NK-92 (cell line): ENCODE measurements around the gene GDNF.
"Not testable (repeated sequence)": the region's sequence is repeated elsewhere in the genome, so short reads cannot be mapped to it uniquely, and the experiment has no call there.

ENCODE experiments used
- DNase-seq: peaks from one replicate; lab custom pipeline; 2025; ENCODE audit not compliant: unreplicated experiment; lab: John Stamatoyannopoulos, UW

The GDNF gene

DNA sequence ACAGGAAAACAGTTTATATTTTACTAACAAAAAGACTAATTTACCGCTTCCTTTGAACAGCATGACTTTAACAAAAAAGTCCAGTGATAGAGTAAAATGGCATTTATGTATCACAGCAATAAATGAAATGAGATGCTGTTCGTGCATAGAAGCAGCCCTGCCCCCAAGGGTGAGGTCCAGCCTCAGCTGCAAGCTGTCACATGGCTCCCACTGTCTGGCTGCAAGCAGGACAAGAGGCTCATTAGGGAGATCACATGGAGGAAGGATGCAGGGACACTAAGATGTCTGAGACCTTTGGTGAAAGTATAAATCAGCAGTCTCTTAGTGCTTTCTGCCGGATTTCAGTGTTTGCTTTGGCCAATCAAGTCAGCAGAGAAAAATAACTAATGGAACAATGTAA, 23.0 kb downstream of the GDNF start:
- no peak for DNase-seq

DNA sequence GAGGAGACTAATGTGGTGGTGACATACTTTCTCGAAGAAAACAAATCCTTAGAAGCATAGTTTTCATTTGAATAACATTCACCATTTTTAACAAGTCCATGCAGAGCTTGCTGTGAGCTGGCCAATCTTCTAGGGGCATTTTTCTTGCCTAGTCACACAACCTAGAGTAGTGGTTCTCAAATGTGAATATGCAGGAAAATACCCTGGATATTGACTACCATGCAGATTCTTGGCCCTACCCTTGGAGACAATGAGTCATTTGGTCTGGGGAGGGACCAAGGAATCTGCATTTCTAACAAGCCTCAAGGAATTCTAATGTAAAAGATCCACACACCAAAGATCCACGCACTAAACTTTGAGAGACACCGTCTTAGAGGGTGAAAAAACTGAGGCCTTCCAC, 23.5 kb downstream of the GDNF start:
- DNase-seq = no peak

DNA sequence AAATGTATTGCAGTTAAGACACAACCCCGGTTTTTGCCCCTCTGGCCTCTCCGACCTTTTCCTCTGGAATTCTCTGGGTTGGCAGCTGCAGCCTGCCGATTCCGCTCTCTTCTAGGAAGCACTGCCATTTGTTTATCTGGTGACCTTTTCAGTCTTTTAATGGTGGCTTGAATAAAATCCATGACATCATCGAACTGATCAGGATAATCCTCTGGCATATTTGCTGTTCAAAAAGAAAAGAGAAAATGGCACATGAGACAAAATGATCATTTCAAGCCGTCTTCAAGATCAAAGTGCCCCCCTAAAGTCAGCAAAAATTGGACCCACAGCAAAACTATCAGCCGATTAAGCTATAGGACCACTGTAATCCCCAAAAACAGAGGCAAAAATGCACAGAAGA, 23.9 kb downstream of the GDNF start:
- DNase-seq = no peak

DNA sequence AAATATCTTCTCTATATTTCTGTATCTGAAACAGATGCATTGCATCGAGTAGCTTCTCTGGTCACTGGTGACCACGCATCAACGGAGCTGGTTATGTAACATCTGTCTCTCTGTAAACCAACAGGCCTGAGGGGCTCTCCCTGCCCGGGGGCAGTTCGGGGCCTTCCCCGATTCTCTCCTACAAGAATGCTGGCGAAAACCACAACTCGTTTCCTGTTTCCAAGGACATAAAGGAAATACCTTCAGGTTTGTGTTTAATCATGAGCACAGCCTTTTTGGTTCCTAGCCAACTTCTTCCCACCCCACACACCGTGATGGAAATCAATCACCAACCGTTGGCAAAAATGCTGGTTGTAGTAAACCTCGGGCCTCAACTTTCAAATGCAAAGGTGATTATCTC, 25.1 kb downstream of the GDNF start:
- DNase-seq = no peak

DNA sequence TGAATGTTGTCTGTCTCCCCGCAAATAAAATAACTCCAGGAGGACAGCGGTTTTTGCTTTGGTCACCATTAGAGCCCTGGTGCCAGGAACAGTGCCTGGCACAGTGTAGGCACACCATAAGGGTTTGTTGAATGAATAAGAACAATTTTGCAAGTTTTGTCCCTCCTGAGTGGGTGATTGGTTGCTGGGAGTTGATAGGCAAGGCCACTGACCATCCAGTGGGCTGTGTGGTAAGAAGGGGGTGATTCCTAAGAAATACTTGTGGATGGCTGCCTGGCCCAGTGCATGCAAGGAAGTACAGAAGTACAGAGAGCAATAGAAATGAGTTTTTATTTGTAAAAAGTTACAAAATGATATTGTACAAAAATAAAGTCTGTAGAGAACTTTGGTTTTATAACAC, 27.5 kb downstream of the GDNF start:
- DNase-seq = no peak

DNA sequence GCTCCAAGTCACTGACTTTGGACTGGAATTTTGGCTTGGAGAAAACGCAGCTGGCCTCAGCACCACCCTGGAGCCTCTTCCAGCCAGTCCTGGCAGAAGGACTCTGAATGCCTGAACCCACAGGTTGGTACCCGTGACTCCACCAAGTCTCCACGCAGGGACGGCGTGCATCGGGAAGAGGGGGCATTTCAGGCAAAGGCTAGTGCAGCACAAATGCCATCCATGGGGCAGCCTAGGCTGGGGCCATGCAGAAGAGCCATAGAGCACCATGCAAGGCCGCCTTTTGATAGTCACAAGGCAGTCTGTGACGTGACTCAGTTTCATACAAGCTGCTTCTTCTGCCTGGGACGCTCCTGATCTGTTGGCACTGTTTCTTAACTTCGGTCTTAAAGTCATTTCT, 28.0 kb downstream of the GDNF start:
- no peak for DNase-seq

DNA sequence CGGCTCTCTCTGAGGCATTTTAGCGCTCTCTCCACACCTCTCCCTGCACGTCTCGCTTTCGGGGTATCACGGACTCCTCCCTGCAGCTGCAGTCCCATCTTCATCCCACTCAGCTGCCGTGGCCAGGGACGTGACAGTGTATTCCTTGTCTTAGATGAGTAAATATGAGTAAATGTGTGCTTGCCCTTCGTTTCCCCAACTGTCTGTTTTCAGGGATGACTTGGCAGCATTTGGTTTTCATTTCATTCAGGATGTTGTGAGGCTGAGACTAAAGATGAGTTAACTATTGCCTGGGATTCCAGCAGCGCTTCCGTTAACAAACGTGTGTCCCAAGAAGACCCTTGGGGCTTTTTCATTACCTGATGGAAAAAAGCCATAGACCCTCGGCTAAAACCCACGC, 29.5 kb downstream of the GDNF start:
- no peak for DNase-seq

DNA sequence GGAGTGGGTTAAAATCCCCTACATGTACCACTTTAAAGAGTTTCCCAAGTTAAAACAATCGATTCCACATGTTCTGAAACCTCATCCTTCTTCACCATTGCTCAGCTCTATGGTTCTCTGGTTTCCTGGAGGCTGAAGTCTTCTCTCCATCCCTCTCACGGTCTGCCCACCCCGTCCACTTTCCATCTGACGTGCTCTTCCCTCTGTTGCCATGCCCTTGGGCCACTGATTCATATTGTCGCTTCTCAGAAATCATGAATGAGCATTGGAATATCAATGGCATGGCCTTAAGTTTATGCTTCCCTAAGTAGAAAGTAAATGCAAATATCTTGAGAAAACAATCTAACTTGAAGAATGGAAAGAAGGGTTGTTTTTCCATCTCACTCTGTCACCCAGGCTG, 30.9 kb downstream of the GDNF start:
- no peak for DNase-seq

DNA sequence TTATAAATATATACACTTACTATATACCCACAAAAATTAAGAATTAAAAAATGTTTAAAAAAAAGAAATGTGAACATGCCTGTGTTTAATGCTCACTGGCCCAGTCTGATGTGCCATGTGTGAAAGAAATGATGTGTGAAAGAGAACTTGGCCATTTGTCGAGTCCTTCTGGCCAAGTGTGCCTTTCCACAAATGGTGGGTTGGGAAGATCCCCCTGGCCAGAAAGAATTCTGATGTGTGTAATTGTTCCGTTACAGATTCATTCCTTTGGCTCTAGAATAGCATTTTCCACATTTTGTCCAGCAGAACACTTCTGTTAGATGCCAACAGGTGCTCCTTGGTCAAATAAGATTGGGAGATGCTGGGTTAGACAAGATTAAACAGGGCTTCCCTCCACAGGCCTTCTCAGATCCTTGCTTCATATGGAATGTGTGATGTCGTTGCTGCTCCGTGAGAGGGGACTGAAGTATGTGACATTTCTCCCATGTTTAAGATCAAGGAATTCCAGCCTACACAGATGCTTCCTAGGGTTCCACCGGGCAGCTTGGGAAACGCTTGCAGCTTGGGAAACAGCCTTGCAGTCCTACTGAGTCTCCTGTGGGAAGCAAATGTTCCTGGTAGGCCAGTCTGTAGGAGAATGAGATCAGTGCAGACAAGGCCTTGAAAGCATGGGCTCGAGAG, 32.1 kb downstream of the GDNF start:
- no peak for DNase-seq

DNA sequence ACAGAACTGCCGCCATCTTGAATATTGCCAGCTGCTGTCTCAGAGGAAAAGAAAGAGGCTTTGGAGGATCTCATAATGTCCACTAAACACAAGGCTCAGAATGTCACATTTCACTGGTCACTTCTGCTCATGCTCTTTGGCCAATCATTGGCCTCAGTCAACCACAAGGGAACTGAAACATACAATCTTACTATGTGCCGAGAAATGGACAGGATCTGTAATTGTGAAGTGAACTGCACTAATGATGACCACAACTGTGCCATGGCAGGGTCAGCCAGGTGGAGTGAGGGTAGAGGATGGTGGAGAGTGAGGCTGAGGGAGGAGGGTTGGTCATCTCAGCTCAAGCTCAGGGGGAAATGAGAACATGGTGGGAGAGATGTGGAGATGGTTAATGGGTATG, 32.8 kb downstream of the GDNF start:
- no peak for DNase-seq

DNA sequence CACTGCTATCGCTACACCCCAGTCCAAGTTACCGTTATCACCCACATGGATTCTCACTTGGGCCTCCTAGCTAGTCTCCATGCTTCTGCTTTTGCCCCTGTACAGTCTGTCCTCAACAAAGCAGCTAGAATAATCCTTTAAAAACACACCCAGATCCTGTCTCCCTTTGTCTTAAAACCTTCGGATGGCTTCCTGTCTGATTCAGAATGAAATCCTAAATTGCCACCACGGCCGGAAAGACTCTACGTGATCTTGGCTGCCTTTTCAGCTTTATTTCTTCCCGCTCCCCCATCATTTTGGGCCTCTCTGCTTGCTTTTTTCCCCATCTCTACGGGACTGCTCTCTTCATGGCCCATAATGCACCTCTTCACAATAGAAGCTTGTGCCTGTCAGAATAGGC, 33.4 kb downstream of the GDNF start:
- no peak for DNase-seq

DNA sequence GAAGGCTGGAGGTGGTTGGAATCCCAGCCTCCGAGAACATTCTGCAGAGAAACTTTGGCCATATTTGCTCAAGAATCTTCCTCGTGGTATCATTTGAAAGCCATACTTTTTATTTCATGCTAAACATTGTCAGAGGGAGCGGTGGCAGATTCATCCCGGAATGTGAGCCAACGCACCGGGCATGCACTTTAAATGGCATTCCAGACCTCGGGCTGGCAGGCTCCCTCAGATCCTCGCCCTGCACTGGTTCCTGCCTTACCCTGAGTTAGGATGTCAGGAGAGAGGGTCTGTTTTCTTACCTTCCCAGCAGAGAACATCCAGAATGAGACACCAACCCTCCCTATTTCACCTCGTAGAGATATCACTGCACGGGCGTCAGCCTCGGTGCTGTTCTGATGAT, 33.8 kb downstream of the GDNF start:
- DNase-seq = no peak

DNA sequence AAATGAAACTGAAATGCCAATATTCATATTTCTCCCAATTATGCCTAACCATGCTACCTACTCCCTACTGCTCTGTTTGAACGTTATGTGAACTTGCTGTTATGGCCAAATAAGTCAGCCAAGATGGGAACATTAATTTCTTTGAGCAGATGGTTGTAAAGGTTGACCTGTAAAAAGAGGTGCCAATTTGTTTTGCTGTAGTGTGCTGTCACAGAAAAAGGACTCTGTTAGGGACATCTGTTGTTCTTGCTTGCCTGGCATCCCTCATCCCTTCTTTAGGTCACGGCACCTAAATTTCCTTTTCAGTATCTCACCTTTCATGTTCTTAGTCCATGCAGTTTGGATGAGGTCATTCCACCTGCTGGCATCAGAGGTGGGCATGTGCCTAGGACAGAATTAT, 35.4 kb downstream of the GDNF start:
- no peak for DNase-seq

DNA sequence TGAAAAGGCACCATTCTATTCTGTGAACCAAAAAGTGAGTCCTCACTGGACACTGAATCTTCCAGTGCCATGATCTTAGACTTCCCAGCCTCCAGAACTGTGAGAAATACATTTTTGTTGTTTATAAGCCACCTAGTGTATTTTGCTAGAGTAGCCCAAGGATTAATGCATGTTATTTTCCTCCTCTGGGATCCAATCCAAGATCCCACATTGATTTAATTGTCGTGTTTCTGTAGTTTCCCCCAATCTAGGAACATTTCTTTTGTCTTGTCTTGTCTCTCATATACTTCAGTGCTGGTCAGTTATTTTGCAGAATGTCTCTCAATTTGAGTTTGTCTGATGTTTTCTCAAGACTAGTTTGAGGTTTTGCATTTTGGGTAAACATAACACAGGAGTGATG, 36.4 kb downstream of the GDNF start:
- DNase-seq = no peak

DNA sequence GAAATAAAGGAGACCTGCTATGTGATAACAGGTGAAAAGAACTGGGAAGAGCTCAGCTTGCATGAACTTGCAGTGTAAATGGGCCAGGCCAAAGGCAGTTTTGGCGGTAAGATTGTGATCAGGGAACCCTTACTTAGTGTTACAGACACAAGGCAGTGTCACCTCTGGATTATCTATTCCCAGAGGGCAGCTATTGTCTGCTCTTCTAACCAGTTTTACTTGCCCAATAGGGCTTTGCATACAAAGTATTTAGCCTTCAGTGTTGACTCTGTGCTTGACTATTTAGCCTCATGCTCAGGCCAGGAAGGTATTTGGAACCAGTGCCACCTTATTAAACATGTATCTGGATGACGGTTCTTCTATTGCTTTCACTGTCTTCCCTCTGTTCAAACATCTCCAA, 38.3 kb downstream of the GDNF start:
- no peak for DNase-seq

DNA sequence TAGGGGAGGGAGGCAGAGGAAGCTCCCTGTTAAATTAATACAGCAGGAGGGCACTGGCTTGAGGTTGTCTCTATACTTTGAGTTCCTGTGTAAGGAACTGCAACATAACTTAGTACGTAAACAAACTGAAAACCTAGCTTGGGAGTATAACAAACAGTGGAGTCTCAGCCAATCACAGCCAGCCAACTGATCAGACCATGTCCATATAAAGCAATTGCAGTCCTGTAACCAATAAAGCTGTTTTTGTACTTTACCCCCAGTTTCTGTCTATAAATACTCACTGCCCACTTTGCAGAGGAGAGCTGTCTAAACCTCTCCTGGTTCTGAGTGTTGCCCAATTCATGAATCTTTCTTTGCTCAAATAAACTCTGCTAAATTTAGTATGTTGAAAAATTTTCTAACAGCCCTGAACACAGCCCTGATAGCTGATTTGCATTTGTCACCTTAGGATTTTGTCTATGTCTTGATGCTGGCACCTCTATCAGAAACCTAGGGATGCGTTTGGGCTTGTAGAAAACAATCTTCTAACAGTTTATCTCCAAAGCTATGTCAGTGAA, 39.9 kb downstream of the GDNF start:
- DNase-seq = no peak

DNA sequence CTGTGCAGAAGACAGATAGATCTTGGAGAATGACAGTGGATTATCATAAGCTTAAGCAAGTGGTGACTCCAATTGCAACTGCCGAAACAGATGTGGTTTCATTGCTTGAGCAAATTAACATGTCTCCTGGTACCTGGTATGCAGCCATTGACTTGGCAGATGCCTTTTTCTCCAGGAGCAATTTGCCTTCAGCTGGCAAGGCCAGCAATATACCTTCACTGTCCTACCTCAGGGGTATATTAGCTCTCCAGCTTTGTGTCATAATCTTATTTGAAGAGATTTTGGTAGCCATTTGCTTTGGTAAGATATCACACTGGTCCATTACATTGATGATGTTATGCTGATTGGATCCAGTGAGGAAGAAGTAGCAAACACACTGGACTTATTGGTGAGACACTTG, 43.4 kb downstream of the GDNF start:
- DNase-seq = not testable (repeated sequence)

DNA sequence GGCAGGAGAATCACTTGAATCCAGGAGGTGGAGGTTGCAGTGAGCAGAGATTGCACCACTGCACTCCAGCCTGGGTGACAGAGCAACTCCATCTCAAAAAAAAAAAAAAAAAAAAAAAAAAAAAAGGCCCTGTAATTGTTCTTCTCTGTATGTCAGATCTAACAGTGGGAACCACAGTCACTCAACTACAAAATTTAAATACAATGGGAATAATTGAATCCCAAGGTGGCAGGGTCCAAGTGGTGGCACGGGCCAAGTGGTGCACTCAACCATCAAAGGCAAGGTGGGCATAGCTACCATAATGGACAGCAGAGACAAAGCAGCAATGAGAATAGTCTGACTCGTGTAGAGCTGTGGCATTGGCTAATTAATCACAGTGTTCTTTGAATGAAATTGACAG, 44.5 kb downstream of the GDNF start:
- not testable (repeated sequence) for DNase-seq

DNA sequence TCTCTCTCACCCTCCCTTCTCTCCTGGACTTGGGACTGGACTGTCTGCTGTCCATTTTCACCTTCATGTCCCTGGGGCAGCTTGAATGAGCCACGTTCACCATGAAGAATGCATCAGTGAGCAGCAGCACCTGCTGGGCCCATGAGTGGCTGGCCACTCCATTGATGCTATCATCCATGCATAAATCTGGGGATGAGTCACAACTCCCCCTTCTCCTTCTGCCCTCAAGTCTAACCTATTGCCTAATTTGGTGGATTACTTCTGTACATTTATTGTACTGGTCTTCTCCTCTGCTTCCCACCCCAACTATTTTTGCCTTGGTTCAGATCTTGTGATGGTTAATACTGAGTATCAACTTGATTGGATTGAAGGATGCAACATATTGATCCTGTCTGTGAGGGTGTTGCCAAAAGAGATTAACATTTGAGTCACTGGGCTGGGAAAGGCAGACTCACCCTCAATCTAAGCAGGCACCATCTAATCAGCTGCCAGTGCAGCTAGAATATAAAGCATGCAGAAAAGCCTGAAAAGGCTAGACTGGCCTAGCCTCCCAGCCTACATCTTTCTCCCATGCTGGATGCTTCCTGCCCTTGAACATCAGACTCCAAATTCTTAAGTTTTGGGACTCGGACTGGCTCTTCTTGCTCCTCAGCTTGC, 46.7 kb downstream of the GDNF start:
- no peak for DNase-seq

DNA sequence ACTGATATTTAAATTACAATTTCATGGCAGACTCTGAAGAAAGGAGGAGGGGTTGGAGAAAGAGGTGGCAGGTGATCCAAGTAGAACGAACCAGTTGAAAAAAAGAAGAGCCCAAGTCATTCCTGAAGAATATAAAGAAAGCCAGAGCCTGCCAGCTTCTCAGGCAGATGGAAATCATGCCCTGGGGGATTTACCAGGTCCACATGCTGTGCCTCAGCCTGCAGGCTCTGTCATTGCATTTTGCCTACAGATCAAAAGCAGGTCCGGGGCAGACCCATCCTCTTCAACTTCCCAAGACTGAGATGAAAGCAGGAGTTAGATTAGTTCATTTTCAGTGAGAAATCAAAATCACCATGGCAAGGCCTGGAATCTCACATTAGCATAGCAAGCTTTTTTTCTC, 48.5 kb downstream of the GDNF start:
- no peak for DNase-seq

DNA sequence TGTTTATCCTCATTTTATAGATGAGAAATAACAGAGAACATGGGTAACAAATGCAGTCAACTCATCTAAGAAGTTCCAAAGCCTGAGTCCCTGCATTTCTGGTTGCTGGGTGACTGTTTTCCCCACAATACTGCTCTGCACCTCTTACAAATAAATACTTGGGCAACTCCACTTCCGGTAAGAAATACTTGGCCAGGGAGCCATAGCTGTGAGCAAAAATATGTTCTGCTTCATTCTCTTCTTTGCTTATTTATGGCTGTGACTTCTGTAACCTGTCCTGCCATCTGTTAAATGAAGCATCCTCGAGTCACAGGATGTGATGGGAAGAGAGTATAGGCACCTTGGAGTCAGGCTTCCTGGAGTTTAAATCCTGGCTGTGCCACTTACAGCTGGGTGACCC, 49.9 kb downstream of the GDNF start:
- no peak for DNase-seq

DNA sequence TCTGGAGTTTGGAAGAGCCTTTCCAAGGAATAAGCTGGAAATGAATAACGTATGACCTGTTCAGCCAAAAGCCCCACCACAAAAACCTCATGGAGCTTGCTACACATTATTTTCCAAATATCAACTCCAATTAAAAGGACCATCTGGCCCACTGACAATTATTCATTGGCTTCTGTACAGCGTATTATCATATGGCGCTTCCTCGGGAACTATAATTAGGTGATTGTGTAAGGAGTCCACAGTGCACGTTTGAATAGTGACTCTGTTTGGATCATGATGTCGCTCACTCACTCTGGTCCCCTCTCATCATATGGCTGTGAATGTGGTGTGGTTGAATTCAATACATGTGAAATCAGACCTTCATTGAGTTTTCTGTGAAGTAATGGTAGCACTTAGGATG, 52.1 kb downstream of the GDNF start:
- no peak for DNase-seq
